CD14-positive monocyte (primary cell): ENCODE data around the gene GRPR. TPM values are rescaled to one million over a fixed set of nuclear protein-coding genes. Genes with fewer than 3 reads are reported as not detected.
"Not testable (repeated sequence)": the region's sequence is repeated elsewhere in the genome, so short reads cannot be mapped to it uniquely, and the experiment has no call there.

ENCODE experiments used
- DNase-seq, 3 donors: peaks; one replicate each; pipeline ENCODE4 v3.0.0-alpha.2; 2011 to 2022
- H2AFZ ChIP-seq: 2 replicates; pipeline ENCODE4 v1.6.0; 2012; ENCODE audit warnings: mild to moderate bottlenecking, low read depth, low read length, inconsistent platforms; ENCODE audit not compliant: insufficient read depth, poor library complexity, severe bottlenecking
- H3K27ac ChIP-seq, 2 donors: 1 replicate in 1 of 2; 2 replicates in 1 of 2; pipeline ENCODE4 v1.5.1; 2012 to 2013; ENCODE audit warnings: low read length in 2 of 2, control low read depth in 1 of 2, inconsistent platforms in 1 of 2, low read depth in 1 of 2, mild to moderate bottlenecking in 1 of 2
- H3K27me3 ChIP-seq, 2 donors: one replicate each; pipeline versions ENCODE4 v1.6.0 to v1.6.1; 2011 to 2013; ENCODE audit warnings: low read length in 2 of 2; ENCODE audit not compliant: control insufficient read depth in 2 of 2, insufficient read depth in 2 of 2
- H3K36me3 ChIP-seq, 2 donors: replicated peaks in 1 of 2; 1 replicate in 1 of 2; 2 replicates in 1 of 2; pipeline versions ENCODE4 v1.5.1 to v1.6.1; 2012 to 2013; ENCODE audit warnings: low read length in 2 of 2, control low read depth in 1 of 2, inconsistent platforms in 1 of 2, mild to moderate bottlenecking in 1 of 2; ENCODE audit not compliant: insufficient read depth in 2 of 2, control insufficient read depth in 1 of 2
- H3K4me1 ChIP-seq, 2 donors: 1 replicate in 1 of 2; 2 replicates in 1 of 2; pipeline versions ENCODE4 v1.5.1 to v1.6.1; 2012 to 2013; ENCODE audit warnings: low read length in 2 of 2, control low read depth in 1 of 2, inconsistent platforms in 1 of 2, mild to moderate bottlenecking in 1 of 2, moderate library complexity in 1 of 2; ENCODE audit not compliant: insufficient read depth in 2 of 2, control insufficient read depth in 1 of 2
- H3K4me2 ChIP-seq: replicated peaks from 2 replicates; pipeline ENCODE3; 2012; ENCODE audit warnings: low read length, moderate library complexity, mild to moderate bottlenecking; ENCODE audit not compliant: poor library complexity, severe bottlenecking; ENCODE audit errors: extremely low read depth
- H3K4me3 ChIP-seq, 3 experiments: fragments of 200-600 bp in 1 of 3; sonication (generic) in 1 of 3; replicated peaks in 1 of 3; 1 replicate in 2 of 3; 2 replicates in 1 of 3; pipeline ENCODE4 v1.5.1; 2011 to 2013; ENCODE audit warnings: low read length in 3 of 3, mild to moderate bottlenecking in 3 of 3, control low read depth in 2 of 3, low read depth in 2 of 3, inconsistent platforms in 1 of 3, moderate library complexity in 1 of 3
- H3K79me2 ChIP-seq: 2 replicates; pipeline ENCODE4 v1.6.0; 2012; ENCODE audit warnings: mild to moderate bottlenecking, control low read depth, inconsistent platforms, low read length, moderate library complexity; ENCODE audit not compliant: insufficient read depth
- H3K9ac ChIP-seq: 2 replicates; pipeline ENCODE4 v1.6.0; 2017; ENCODE audit warnings: low read length, mild to moderate bottlenecking; ENCODE audit not compliant: insufficient read depth, poor library complexity, severe bottlenecking
- H3K9me3 ChIP-seq, 2 donors: replicated peaks in 1 of 2; 1 replicate in 1 of 2; 2 replicates in 1 of 2; pipeline versions ENCODE4 v1.5.1 to v1.6.1; 2012 to 2013; ENCODE audit warnings: low read length in 2 of 2, control low read depth in 1 of 2; ENCODE audit not compliant: control insufficient read depth in 1 of 2, insufficient read depth in 1 of 2
- H4K20me1 ChIP-seq: 2 replicates; pipeline ENCODE4 v1.6.0; 2012; ENCODE audit warnings: mild to moderate bottlenecking, low read length, control low read depth, moderate library complexity; ENCODE audit not compliant: insufficient read depth
- H3K27ac Mint-ChIP-seq, 7 donors: one replicate each; pipeline ENCODE4 v1.8.0; 2020; ENCODE audit warnings: mild to moderate bottlenecking in 7 of 7, mixed read lengths in 7 of 7, moderate library complexity in 6 of 7, inconsistent platforms in 2 of 7
- H3K27me3 Mint-ChIP-seq, 3 donors: one replicate each; pipeline ENCODE4 v1.8.0; 2021 to 2022; ENCODE audit warnings: low read depth in 3 of 3, mild to moderate bottlenecking in 3 of 3, mixed read lengths in 3 of 3, moderate library complexity in 3 of 3, inconsistent platforms in 1 of 3
- H3K36me3 Mint-ChIP-seq, 2 donors: one replicate each; pipeline ENCODE4 v1.8.0; 2020; ENCODE audit warnings: mixed read lengths in 2 of 2, inconsistent platforms in 1 of 2, mild to moderate bottlenecking in 1 of 2
- H3K4me1 Mint-ChIP-seq: one replicate; pipeline ENCODE4 v1.8.0; 2020; ENCODE audit warnings: mild to moderate bottlenecking, mixed read lengths
- H3K4me3 Mint-ChIP-seq, 2 donors: one replicate each; pipeline ENCODE4 v1.8.0; 2020; ENCODE audit warnings: mild to moderate bottlenecking in 2 of 2, mixed read lengths in 2 of 2, moderate library complexity in 1 of 2
- H3K9me3 Mint-ChIP-seq, 7 donors: one replicate each; pipeline ENCODE4 v1.8.0; 2020 to 2022; ENCODE audit warnings: mixed read lengths in 7 of 7, mild to moderate bottlenecking in 6 of 7, moderate library complexity in 6 of 7, inconsistent platforms in 2 of 7
- WGBS: methylation state at CpG from one replicate; pipeline ENCODE4 v1.1.5; 2013; ENCODE audit warnings: missing lambda C conversion rate; ENCODE audit not compliant: insufficient coverage; 5-methylcytosine and 5-hydroxymethylcytosine counted together
- intact Hi-C, 2 donors: fragments of 100-400 bp; cut with micrococcal nuclease; formaldehyde crosslinking; loops; one replicate each; pipeline versions ENCODE4 v1.15.0 to v1.15.1; 2023
- polyA plus RNA-seq, 3 donors: library from polyadenylated mRNA; depleted of rRNA in 1 of 3; unstranded in 2 of 3; stranded (reverse) in 1 of 3; fragments of 300-500 nt in 2 of 3; fragments of >200 nt in 1 of 3; fragmentation: Illumina TruSeq in 2 of 3; gene quantifications; 1 replicate in 2 of 3; 2 replicates in 1 of 3; pipeline ENCODE4 v1.2.3, GENCODE V29; 2012 to 2021
- TF ChIP-seq, protein P1 (sequence below): fragments of 200-600 bp; IDR thresholded peaks from one replicate; pipeline ENCODE4 v1.8.0; 2022; ENCODE audit warnings: antibody characterized with exemption, mild to moderate bottlenecking

GRPR gene
- polyA plus RNA-seq, 3 donors: 0.35 to 0.55 (median 0.46) TPM

DNA sequence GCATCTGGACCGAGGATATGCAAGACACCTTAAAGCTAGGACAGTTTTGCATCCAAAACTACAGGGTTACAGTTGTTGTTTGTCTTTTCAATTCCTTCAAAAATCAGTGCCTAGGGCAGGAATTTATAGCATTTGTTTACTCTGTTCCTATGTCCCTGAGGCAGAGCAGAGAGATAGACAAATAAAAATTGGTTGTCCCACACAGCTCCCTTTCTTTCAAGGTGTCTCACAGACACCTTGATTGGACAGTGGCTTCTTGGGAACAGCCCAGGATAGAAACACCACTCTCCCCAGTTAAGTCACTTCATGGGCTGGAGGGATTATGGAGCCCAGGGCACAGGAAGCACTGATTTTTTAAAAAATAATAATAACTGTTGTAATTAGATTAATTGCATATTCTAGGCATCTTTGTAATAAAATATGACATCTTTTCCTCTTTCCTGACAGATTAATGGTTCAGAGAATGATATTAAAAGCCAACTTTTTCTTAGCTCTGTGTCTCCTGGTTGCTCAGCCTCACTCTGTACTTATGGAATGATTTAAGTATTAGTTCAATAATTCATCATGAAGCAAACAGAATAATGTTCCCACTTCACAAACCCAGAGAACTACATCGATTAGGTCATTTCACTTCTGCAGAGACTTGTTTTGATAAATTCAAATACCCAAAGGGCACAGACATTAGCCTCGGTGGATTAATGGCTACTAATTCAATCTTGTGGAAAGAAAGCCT, 52.1 kb downstream of the GRPR start:
- no peak overlapping the region for H3K4me3 Mint-ChIP-seq
- H3K27me3 ChIP-seq: peaks cover 0 to 24% of the 10 kb centered on the region in 2 donors
- H3K27ac ChIP-seq: no peak overlapping the region
- H3K9me3 Mint-ChIP-seq: peaks cover 0 to 5% (median 0%) of the 10 kb centered on the region in 7 donors
- peaks cover 8% of the 10 kb centered on the region for H3K4me1 Mint-ChIP-seq
- H2AFZ ChIP-seq: no peak overlapping the region
- H3K4me2 ChIP-seq: no peak overlapping the region
- no peak overlapping the region for H3K27ac Mint-ChIP-seq
- no peaks in the 10 kb centered on the region for H3K79me2 ChIP-seq
- H3K4me3 ChIP-seq: no peak overlapping the region
- H4K20me1 ChIP-seq: no peaks in the 10 kb centered on the region
- peaks cover 0 to 5% of the 10 kb centered on the region in 2 donors for H3K4me1 ChIP-seq
- H3K9ac ChIP-seq: no peak overlapping the region
- intact Hi-C loops: no loop called here
- H3K27me3 Mint-ChIP-seq: peaks cover 0 to 31% (median 2%) of the 10 kb centered on the region in 3 donors
- TF ChIP-seq, protein P1, sequence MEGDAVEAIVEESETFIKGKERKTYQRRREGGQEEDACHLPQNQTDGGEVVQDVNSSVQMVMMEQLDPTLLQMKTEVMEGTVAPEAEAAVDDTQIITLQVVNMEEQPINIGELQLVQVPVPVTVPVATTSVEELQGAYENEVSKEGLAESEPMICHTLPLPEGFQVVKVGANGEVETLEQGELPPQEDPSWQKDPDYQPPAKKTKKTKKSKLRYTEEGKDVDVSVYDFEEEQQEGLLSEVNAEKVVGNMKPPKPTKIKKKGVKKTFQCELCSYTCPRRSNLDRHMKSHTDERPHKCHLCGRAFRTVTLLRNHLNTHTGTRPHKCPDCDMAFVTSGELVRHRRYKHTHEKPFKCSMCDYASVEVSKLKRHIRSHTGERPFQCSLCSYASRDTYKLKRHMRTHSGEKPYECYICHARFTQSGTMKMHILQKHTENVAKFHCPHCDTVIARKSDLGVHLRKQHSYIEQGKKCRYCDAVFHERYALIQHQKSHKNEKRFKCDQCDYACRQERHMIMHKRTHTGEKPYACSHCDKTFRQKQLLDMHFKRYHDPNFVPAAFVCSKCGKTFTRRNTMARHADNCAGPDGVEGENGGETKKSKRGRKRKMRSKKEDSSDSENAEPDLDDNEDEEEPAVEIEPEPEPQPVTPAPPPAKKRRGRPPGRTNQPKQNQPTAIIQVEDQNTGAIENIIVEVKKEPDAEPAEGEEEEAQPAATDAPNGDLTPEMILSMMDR: no peak
- no peaks in the 10 kb centered on the region for H3K36me3 ChIP-seq
- peaks cover 0 to 3% of the 10 kb centered on the region in 2 donors for H3K9me3 ChIP-seq
- DNase-seq: no peak
- H3K36me3 Mint-ChIP-seq: no peaks in the 10 kb centered on the region
- no CpG with 5 or more reads among the region's 3 CpGs for WGBS

DNA sequence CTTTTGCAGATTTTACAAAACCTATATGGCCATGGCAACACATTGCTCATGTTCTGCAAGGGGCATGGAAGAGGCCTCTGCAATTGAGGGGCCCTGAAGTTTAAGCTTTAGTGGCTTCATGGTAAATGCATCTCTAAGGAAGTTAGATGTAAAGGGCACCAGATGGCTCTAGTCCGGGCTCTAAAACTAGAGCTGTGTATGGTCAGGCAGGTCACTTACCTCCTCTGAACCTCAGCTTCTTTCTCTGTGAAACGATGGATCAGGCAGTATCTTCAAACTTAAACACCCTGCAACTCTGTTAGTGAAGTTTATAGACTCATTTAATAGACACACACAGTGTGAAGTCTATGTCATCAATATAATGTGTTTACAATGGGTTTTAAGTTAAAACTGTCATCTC, 53.9 kb downstream of the GRPR start:
- Mint-ChIP-seq H3K4me1 (peaks cover 16% of the 10 kb centered on the region), H3K27me3 (peaks cover 0 to 28% (median 2%) of the 10 kb centered on the region in 3 donors), H3K27ac (no peak overlapping the region), H3K36me3 (no peaks in the 10 kb centered on the region), H3K9me3 (peaks cover 0 to 5% (median 0%) of the 10 kb centered on the region in 7 donors), H3K4me3 (no peak overlapping the region)
- no peak overlapping the region for H3K9ac ChIP-seq
- H3K27me3 ChIP-seq: peaks cover 0 to 24% of the 10 kb centered on the region in 2 donors
- no peaks in the 10 kb centered on the region for H3K36me3 ChIP-seq
- H3K4me2 ChIP-seq: no peak overlapping the region
- H2AFZ ChIP-seq: no peak overlapping the region
- TF ChIP-seq, protein P1: no peak
- H3K4me1 ChIP-seq: peaks cover 0 to 5% of the 10 kb centered on the region in 2 donors
- no peaks in the 10 kb centered on the region for H3K79me2 ChIP-seq
- H4K20me1 ChIP-seq: no peaks in the 10 kb centered on the region
- DNase-seq: no peak
- WGBS: no CpG with 5 or more reads among the region's 2 CpGs
- no peak overlapping the region for H3K27ac ChIP-seq
- no peak overlapping the region for H3K4me3 ChIP-seq
- intact Hi-C loops: no loop called here
- H3K9me3 ChIP-seq: peaks cover 0 to 3% of the 10 kb centered on the region in 2 donors

DNA sequence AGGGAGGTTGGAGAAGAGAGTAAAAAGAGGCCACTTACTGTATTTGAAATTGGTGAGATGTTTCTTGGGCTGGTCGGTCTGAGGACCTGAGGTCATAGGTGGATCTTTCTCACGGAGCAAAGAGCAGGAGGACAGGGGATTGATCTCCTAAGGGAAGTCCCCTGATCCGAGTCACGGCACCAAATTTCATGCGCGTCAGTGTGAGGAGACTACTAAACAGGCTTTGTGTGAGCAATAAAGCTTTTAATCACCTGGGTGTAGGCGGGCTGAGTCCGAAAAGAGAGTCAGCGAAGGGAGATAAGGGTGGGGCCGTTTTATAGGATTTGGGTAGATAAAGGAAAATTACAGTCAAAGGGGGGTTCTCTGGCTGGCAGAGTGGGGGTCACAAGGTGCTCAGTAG, 60.5 kb downstream of the GRPR start:
- intact Hi-C loops: not testable (repeated sequence)

More for the DNA sequence above, 60.5 kb downstream of the GRPR start:
- H4K20me1 ChIP-seq, H3K4me2 ChIP-seq, H3K36me3 ChIP-seq, H2AFZ ChIP-seq, H3K36me3 Mint-ChIP-seq, H3K9me3 ChIP-seq, H3K4me3 Mint-ChIP-seq, H3K27ac ChIP-seq, DNase-seq, H3K4me3 ChIP-seq, H3K79me2 ChIP-seq, H3K9ac ChIP-seq: not testable (repeated sequence)
- H3K27me3 ChIP-seq: peaks cover 0 to 22% of the 10 kb centered on the region in 2 donors
- Mint-ChIP-seq H3K9me3 (peaks cover 0 to 14% (median 4%) of the 10 kb centered on the region in 7 donors), H3K4me1 (peaks cover 19% of the 10 kb centered on the region), H3K27me3 (peaks cover 1 to 29% (median 2%) of the 10 kb centered on the region in 3 donors), H3K27ac (peak overlapping the region in 4 of 7 donors; percentile 1 to 72 (median 48))
- peaks cover 15 to 16% of the 10 kb centered on the region in 2 donors for H3K4me1 ChIP-seq
- WGBS: no CpG with 5 or more reads among the region's 10 CpGs
